HCT116 (cell line): Measurements from ENCODE around the gene STK32B. TPM values are rescaled to one million over a fixed set of nuclear protein-coding genes. Genes with fewer than 3 reads are reported as not detected.

Experiments
- ATAC-seq: fragments of 200-7000 bp; cut with Tn5 transposase; 2 replicates; pipeline ENCODE4 v1.9.1; 2020; ENCODE audit warnings: mild to moderate bottlenecking, moderate library complexity
- BruUV-seq: library from RNA; stranded (reverse); fragments of 400-500 nt; replicated peaks from 2 replicates; lab custom pipeline; 2021; lab: Mats Ljungman, UMichigan
- CTCF ChIA-PET: fragments of 300-600 bp; sonication (Branson Sonifier 250); formaldehyde crosslinking; loops from one replicate; lab custom pipeline; 2021; ENCODE audit warnings: antibody characterized with exemption; lab: Charles Lee
- POLR2A ChIA-PET: fragments of 300-600, 350-600 bp; sonication (Branson Sonifier 250); formaldehyde crosslinking; loops from one replicate; lab custom pipeline; 2021; ENCODE audit warnings: antibody characterized with exemption; lab: Charles Lee
- RAD21 ChIA-PET, 2 experiments: fragments of 300-600 bp; sonication (Branson Sonifier 250); formaldehyde crosslinking; loops; one replicate each; lab custom pipeline; 2023; ENCODE audit warnings: low total read pairs in 2 of 2; ENCODE audit not compliant: uncharacterized antibody in 2 of 2, unreplicated experiment in 2 of 2, low non-redundant PET in 1 of 2; lab: Charles Lee
- DNase-seq: peaks from one replicate; pipeline ENCODE4 v3.0.0-alpha.2; 2010; ENCODE audit warnings: low read depth, low spot score
- H2AFZ ChIP-seq: fragments of 200-600 bp; shearing (Covaris generic), sonication (generic); 2 replicates; pipeline ENCODE4 v1.6.1; 2017; ENCODE audit warnings: low read depth, mixed run types, mixed read lengths, antibody characterized with exemption, low read length; ENCODE audit not compliant: poor library complexity, severe bottlenecking
- H3K27ac ChIP-seq: 2 replicates; pipeline ENCODE4 v1.5.1; 2012; ENCODE audit warnings: low read depth, low read length
- H3K27me3 ChIP-seq: fragments of 200-600 bp; sonication (generic); 2 replicates; pipeline ENCODE4 v1.6.1; 2016; ENCODE audit warnings: mixed run types, low read length, mixed read lengths; ENCODE audit not compliant: insufficient read depth
- H3K36me3 ChIP-seq, 2 experiments: fragments of 200-500 bp in 1 of 2; fragments of 200-600 bp in 1 of 2; sonication (Bioruptor generic) in 1 of 2; sonication (generic) in 1 of 2; 2 replicates each; pipeline versions ENCODE4 v1.5.1 to v1.6.1; 2014 to 2016; ENCODE audit warnings: low read length in 2 of 2, inconsistent platforms in 1 of 2, mixed read lengths in 1 of 2, mixed run types in 1 of 2; ENCODE audit not compliant: insufficient read depth in 2 of 2, control insufficient read depth in 1 of 2
- H3K4me1 ChIP-seq, 2 experiments: fragments of 200-600 bp in 1 of 2; sonication (generic) in 1 of 2; 2 replicates each; pipeline versions ENCODE4 v1.5.1 to v1.6.1; 2012 to 2017; ENCODE audit warnings: low read length in 2 of 2, inconsistent platforms in 1 of 2, mild to moderate bottlenecking in 1 of 2, mixed read lengths in 1 of 2, mixed run types in 1 of 2, moderate library complexity in 1 of 2; ENCODE audit not compliant: insufficient read depth in 2 of 2, control insufficient read depth in 1 of 2
- H3K4me2 ChIP-seq: fragments of 200-600 bp; sonication (generic); 2 replicates; pipeline ENCODE4 v1.6.1; 2017; ENCODE audit warnings: mixed run types, low read length, mixed read lengths
- H3K4me3 ChIP-seq, 2 experiments: fragments of 200-600 bp in 1 of 2; sonication (generic) in 1 of 2; replicated peaks in 1 of 2; 2 replicates each; pipeline ENCODE4 v1.5.1; 2011 to 2016; ENCODE audit warnings: low read length in 2 of 2, control low read depth in 1 of 2, low read depth in 1 of 2, mild to moderate bottlenecking in 1 of 2, mixed read lengths in 1 of 2, mixed run types in 1 of 2
- H3K79me2 ChIP-seq: fragments of 200-600 bp; sonication (generic); 2 replicates; pipeline ENCODE4 v1.6.1; 2017; ENCODE audit warnings: mild to moderate bottlenecking, mixed run types, low read length, moderate library complexity, mixed read lengths; ENCODE audit not compliant: insufficient read depth
- H3K9ac ChIP-seq: fragments of 200-600 bp; sonication (generic); 2 replicates; pipeline ENCODE4 v1.6.1; 2016; ENCODE audit warnings: low read length, mixed read lengths
- H3K9me2 ChIP-seq: fragments of 200-600 bp; sonication (generic), shearing (Covaris generic); 2 replicates; pipeline ENCODE4 v1.6.1; 2017; ENCODE audit warnings: mixed run types, mild to moderate bottlenecking, moderate library complexity; ENCODE audit not compliant: insufficient read depth
- H3K9me3 ChIP-seq, 2 experiments: fragments of 200-500 bp in 1 of 2; fragments of 200-600 bp in 1 of 2; sonication (Bioruptor generic) in 1 of 2; sonication (generic) in 1 of 2; 2 replicates each; pipeline ENCODE4 v1.6.1; 2014 to 2017; ENCODE audit warnings: low read length in 2 of 2, mixed read lengths in 2 of 2, inconsistent platforms in 1 of 2, low read depth in 1 of 2, mild to moderate bottlenecking in 1 of 2, mixed run types in 1 of 2, moderate library complexity in 1 of 2; ENCODE audit not compliant: control insufficient read depth in 1 of 2, insufficient read depth in 1 of 2
- H4K20me1 ChIP-seq: fragments of 200-600 bp; sonication (generic), shearing (Covaris generic); 2 replicates; pipeline ENCODE4 v1.6.1; 2017; ENCODE audit warnings: mixed run types, mild to moderate bottlenecking, moderate library complexity; ENCODE audit not compliant: insufficient read depth
- CBX3 ChIP-seq: IDR thresholded peaks from 2 replicates; pipeline ENCODE4 v1.6.1; 2012; ENCODE audit warnings: low read depth
- CTCF ChIP-seq, 3 experiments: fragments of 200-600 bp in 1 of 3; sonication (generic) in 1 of 3; IDR thresholded peaks in 2 of 3; conservative IDR thresholded peaks in 1 of 3; 2 replicates each; pipeline ENCODE4 v1.5.1; 2012 to 2017; ENCODE audit warnings: low read depth in 2 of 3, low read length in 2 of 3, antibody characterized with exemption in 1 of 3, borderline replicate concordance in 1 of 3, control low read depth in 1 of 3, mild to moderate bottlenecking in 1 of 3, mixed read lengths in 1 of 3, mixed run types in 1 of 3, moderate library complexity in 1 of 3; ENCODE audit not compliant: insufficient read depth in 1 of 3
- EGR1 ChIP-seq: IDR thresholded peaks from 2 replicates; pipeline ENCODE4 v1.6.1; 2012; ENCODE audit warnings: low read depth
- ELF1 ChIP-seq: IDR thresholded peaks from 2 replicates; pipeline ENCODE4 v1.6.1; 2012; ENCODE audit warnings: low read depth, borderline replicate concordance
- EZH2 ChIP-seq: fragments of 200-600 bp; sonication (generic); IDR thresholded peaks from 2 replicates; pipeline ENCODE4 v1.6.1; 2017; ENCODE audit warnings: antibody characterized with exemption, mixed run types
- EZH2phosphoT487 ChIP-seq: fragments of 200-600 bp; IDR thresholded peaks from 2 replicates; pipeline ENCODE4 v1.6.1; 2018; ENCODE audit warnings: antibody characterized with exemption, borderline replicate concordance
- FOSL1 ChIP-seq: IDR thresholded peaks from 2 replicates; pipeline ENCODE4 v1.6.1; 2012; ENCODE audit warnings: low read depth
- JUND ChIP-seq: IDR thresholded peaks from 2 replicates; pipeline ENCODE4 v1.6.1; 2012
- MAX ChIP-seq: IDR thresholded peaks from 2 replicates; pipeline ENCODE4 v1.6.1; 2012
- POLR2A ChIP-seq: IDR thresholded peaks from 2 replicates; pipeline ENCODE4 v1.7.0; 2011; ENCODE audit warnings: borderline replicate concordance; ENCODE audit not compliant: insufficient read depth, insufficient read length; ENCODE audit errors: extremely low read depth
- POLR2AphosphoS5 ChIP-seq: IDR thresholded peaks from 2 replicates; pipeline ENCODE4 v1.6.1; 2011; ENCODE audit warnings: mild to moderate bottlenecking, low read depth, low read length, moderate library complexity
- RAD21 ChIP-seq: IDR thresholded peaks from 2 replicates; pipeline ENCODE4 v1.6.1; 2012; ENCODE audit warnings: low read depth, mild to moderate bottlenecking
- REST ChIP-seq: IDR thresholded peaks from 2 replicates; pipeline ENCODE4 v1.6.1; 2012; ENCODE audit warnings: low read depth
- SIN3A ChIP-seq: IDR thresholded peaks from 2 replicates; pipeline ENCODE4 v1.6.1; 2012; ENCODE audit warnings: low read depth
- SP1 ChIP-seq: IDR thresholded peaks from 2 replicates; pipeline ENCODE4 v1.6.1; 2012; ENCODE audit warnings: low read depth
- SRF ChIP-seq: IDR thresholded peaks from 2 replicates; pipeline ENCODE4 v1.6.1; 2012; ENCODE audit warnings: low read depth
- TCF7L2 ChIP-seq: IDR thresholded peaks from 2 replicates; pipeline ENCODE4 v1.7.0; 2011; ENCODE audit warnings: borderline replicate concordance, inconsistent platforms; ENCODE audit not compliant: insufficient read depth, insufficient read length; ENCODE audit errors: extremely low read depth
- YY1 ChIP-seq: IDR thresholded peaks from 2 replicates; pipeline ENCODE4 v1.6.1; 2011; ENCODE audit warnings: low read length, low read depth, moderate library complexity, mild to moderate bottlenecking; ENCODE audit not compliant: insufficient replicate concordance; ENCODE audit errors: extremely low read depth
- ZBTB33 ChIP-seq: IDR thresholded peaks from 2 replicates; pipeline ENCODE4 v1.6.1; 2011; ENCODE audit warnings: mild to moderate bottlenecking, low read length, moderate library complexity; ENCODE audit not compliant: insufficient replicate concordance; ENCODE audit errors: extremely low read depth
- ZNF274 ChIP-seq: fragments of 200-500 bp; sonication (Bioruptor generic); IDR thresholded peaks from 2 replicates; pipeline ENCODE4 v1.6.1; 2014; ENCODE audit warnings: mild to moderate bottlenecking, low read depth, low read length, inconsistent platforms
- intact Hi-C: fragments of 100-400 bp; cut with micrococcal nuclease; formaldehyde crosslinking; loops from 2 replicates; pipeline ENCODE4 v1.10.0; 2022
- total RNA-seq: library from RNA; stranded (reverse); gene quantifications from one replicate; pipeline ENCODE4 v1.2.1, GENCODE V29; 2021; ENCODE audit not compliant: unreplicated experiment

Gene STK32B
- total RNA-seq, 1 experiment from 2014 or later = not detected

- CTCF ChIA-PET = no interaction called here
- intact Hi-C loops = no loop called here
- Histone ChIP-seq H4K20me1 (no peaks in the 10 kb centered on the region), H2AFZ (no peak overlapping the region), H3K79me2 (no peaks in the 10 kb centered on the region), H3K9ac (no peak overlapping the region), H3K27ac (no peak overlapping the region), H3K36me3 (no peaks in the 10 kb centered on the region), H3K27me3 (peaks cover 16% of the 10 kb centered on the region; the same call in 1 of the 2 replicates), H3K9me3 (no peaks in the 10 kb centered on the region), H3K4me2 (no peak overlapping the region), H3K9me2 (no peaks in the 10 kb centered on the region), H3K4me1 (no peaks in the 10 kb centered on the region), H3K4me3 (no peak overlapping the region)
- DNase-seq (no peak), ATAC-seq (no peak)
- POLR2A ChIA-PET = no interaction called here
- TF ChIP-seq POLR2A (no peak), FOSL1 (no peak), SIN3A (no peak), POLR2AphosphoS5 (no peak), ELF1 (no peak), CTCF (IDR thresholded peaks at IDR 0.05 in 2 of 3, conservative IDR thresholded peaks at IDR 0.05 in 1 of 3; ENCODE audit: borderline replicate concordance in 1 of 3, insufficient read depth in 1 of 3, low read depth in 2 of 3, low read length in 2 of 3) (no peak), SRF (no peak), ZBTB33 (no peak), RAD21 (no peak), JUND (no peak), ZNF274 (no peak), TCF7L2 (no peak), EZH2 (no peak), SP1 (no peak), YY1 (no peak), EZH2phosphoT487 (no peak), REST (no peak), CBX3 (no peak), MAX (no peak), EGR1 (no peak)
- RAD21 ChIA-PET = interaction anchor here in 1 of 2 experiments (0.5 kb wide), 1 partner anchor 20 kb away, joined by 3 read pairs; no protein-coding TSS in a partner anchor
- BruUV-seq = no TSS peak
These were observed 1.6 kb downstream of the STK32B start for GRCh38 chr4:5052726-5053425.
